MCF 10A (cell line): ENCODE data around the gene KCNAB3. TPM values are rescaled to one million over a fixed set of nuclear protein-coding genes. Genes with fewer than 3 reads are reported as not detected.
A peak's percentile ranks its signal among the peaks of the same experiment; 100 is the strongest.

ENCODE experiments used
- Bru-seq: library from RNA; stranded (reverse); fragments of 400-500 nt; gene quantifications from one replicate; lab custom pipeline; 2021; lab: Mats Ljungman, UMichigan
- BruChase-seq, 2 experiments: library from RNA; stranded (reverse); fragments of 400-500 nt; gene quantifications; one replicate each; lab custom pipeline; 2021; lab: Mats Ljungman, UMichigan
- BruUV-seq: library from RNA; stranded (reverse); fragments of 400-500 nt; replicated peaks from 2 replicates; lab custom pipeline; 2021; lab: Mats Ljungman, UMichigan
- CTCF ChIA-PET: fragments of 300-600 bp; sonication (Branson Sonifier 250); formaldehyde crosslinking; extraction: SDS; loops from one replicate; lab custom pipeline; 2021; ENCODE audit warnings: antibody characterized with exemption, inconsistent platforms; lab: Yijun Ruan, JAX
- POLR2A ChIA-PET: fragments of 300-600, 350-650 bp; sonication (Branson Sonifier 250); formaldehyde crosslinking; extraction: SDS; loops from one replicate; lab custom pipeline; 2020; ENCODE audit warnings: antibody characterized with exemption, inconsistent platforms; lab: Yijun Ruan, JAX
- DNase-seq: peaks from one replicate; pipeline ENCODE4 v3.0.0-alpha.2; 2018; ENCODE audit not compliant: unreplicated experiment
- H3K27ac Mint-ChIP-seq: one replicate; pipeline ENCODE4 v1.8.0; 2022; ENCODE audit warnings: mild to moderate bottlenecking, low read depth, mixed read lengths; ENCODE audit not compliant: unreplicated experiment
- H3K27me3 Mint-ChIP-seq: one replicate; pipeline ENCODE4 v1.8.0; 2022; ENCODE audit warnings: mixed read lengths; ENCODE audit not compliant: insufficient read depth, unreplicated experiment
- H3K36me3 Mint-ChIP-seq: one replicate; pipeline ENCODE4 v1.8.0; 2022; ENCODE audit warnings: mild to moderate bottlenecking, moderate library complexity, mixed read lengths; ENCODE audit not compliant: insufficient read depth, unreplicated experiment
- H3K4me1 Mint-ChIP-seq: one replicate; pipeline ENCODE4 v1.8.0; 2022; ENCODE audit warnings: mixed read lengths; ENCODE audit not compliant: insufficient read depth, unreplicated experiment
- H3K4me3 Mint-ChIP-seq: one replicate; pipeline ENCODE4 v1.8.0; 2022; ENCODE audit warnings: mild to moderate bottlenecking, moderate library complexity, mixed read lengths; ENCODE audit not compliant: unreplicated experiment
- H3K9me3 Mint-ChIP-seq: one replicate; pipeline ENCODE4 v1.8.0; 2022; ENCODE audit warnings: mixed read lengths; ENCODE audit not compliant: unreplicated experiment
- intact Hi-C: fragments of 100-400 bp; cut with micrococcal nuclease; formaldehyde crosslinking; loops from 2 replicates; pipeline ENCODE4 v1.14.1; 2022
- long read RNA-seq: library from polyadenylated mRNA; stranded (forward); transcript quantifications from one replicate; pipeline ENCODE4 v2.0.0, GENCODE V29; 2022
- total RNA-seq: library from RNA; stranded (reverse); gene quantifications from 2 replicates; pipeline ENCODE4 v1.2.3, GENCODE V29; 2022
- TF ChIP-seq, protein P1 (sequence below): fragments of 200-600 bp; IDR thresholded peaks from one replicate; pipeline ENCODE4 v1.8.0; 2022; ENCODE audit warnings: antibody characterized with exemption, mild to moderate bottlenecking; ENCODE audit not compliant: unreplicated experiment

Gene KCNAB3
- 4.2 and 10.0 TPM in 2 replicates for total RNA-seq
- Bru-seq, nascent RNA, result percentile 48 among the genes with signal in this experiment
- BruChase-seq, experiment 1, labeled RNA remaining after a 6-hour chase, result percentile 82 among the genes with signal in this experiment
- BruChase-seq, experiment 2, labeled RNA remaining after a 2-hour chase, result percentile 69 among the genes with signal in this experiment
- long read RNA-seq, partial matches to known transcripts, result 0 of 1 reads
- long read RNA-seq, other reads (novel, unspliced or antisense), result 1 of 1 reads

DNA sequence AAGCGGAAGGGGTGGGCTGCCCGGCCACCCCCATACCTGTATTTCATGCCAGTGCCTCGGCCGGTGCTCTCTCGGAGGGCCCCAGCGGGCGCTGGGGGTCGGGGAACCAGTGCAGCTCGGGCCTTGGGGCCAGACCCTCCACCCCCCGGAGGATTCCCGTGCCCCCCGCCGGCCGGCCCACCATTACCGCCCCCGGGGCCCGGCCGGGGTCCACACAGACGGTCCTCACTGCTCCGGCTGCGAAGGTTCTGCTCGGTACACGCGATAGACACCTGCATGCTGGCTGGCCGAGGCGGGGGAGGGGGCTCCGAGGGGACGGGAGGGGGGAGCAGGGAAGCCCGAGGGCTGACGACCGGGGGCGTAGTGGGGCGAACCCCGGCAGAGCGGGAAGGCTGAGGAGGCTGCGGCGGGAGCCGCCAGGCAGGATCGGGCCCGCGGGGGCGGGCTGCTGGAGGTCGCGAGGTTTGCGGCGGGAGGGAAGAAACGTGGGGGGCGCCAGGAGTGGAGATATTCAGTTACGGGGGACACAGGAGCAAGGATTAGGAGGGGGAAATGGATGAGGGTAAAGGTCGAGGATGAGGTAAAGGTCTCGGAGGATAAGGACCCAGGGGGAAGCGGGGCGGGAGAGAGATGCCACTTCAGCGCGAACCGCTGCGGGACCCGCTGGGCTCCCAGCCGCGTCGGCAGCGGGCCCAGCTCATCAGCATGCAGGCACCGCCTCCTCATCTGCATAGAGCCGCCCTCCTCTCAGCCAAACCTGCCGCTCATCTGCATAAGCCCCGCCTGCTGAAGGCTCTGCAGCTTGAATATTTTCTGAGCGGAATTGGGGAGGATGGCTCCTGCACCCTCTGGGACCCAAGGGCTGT is at the start of gene KCNAB3:
Gene KCNAB3, minus strand, starts transcription at position 699 of the 866 bp plus-strand sequence. Its CDS starts 421 bp downstream, at position 278.
- no peaks in the 10 kb centered on the region for H3K27me3 Mint-ChIP-seq
- H3K4me1 Mint-ChIP-seq, result peaks cover 22% of the 10 kb centered on the region
- H3K9me3 Mint-ChIP-seq, result no peaks in the 10 kb centered on the region
- no TSS peak for BruUV-seq
- DNase-seq, result no peak
- no peak within 1 kb of the TSS for H3K27ac Mint-ChIP-seq
- intact Hi-C loops, result loop anchor here (5.0 kb wide), 2 partner anchors 53 to 113 kb away; no protein-coding TSS in a partner anchor
- TF ChIP-seq, protein P1, sequence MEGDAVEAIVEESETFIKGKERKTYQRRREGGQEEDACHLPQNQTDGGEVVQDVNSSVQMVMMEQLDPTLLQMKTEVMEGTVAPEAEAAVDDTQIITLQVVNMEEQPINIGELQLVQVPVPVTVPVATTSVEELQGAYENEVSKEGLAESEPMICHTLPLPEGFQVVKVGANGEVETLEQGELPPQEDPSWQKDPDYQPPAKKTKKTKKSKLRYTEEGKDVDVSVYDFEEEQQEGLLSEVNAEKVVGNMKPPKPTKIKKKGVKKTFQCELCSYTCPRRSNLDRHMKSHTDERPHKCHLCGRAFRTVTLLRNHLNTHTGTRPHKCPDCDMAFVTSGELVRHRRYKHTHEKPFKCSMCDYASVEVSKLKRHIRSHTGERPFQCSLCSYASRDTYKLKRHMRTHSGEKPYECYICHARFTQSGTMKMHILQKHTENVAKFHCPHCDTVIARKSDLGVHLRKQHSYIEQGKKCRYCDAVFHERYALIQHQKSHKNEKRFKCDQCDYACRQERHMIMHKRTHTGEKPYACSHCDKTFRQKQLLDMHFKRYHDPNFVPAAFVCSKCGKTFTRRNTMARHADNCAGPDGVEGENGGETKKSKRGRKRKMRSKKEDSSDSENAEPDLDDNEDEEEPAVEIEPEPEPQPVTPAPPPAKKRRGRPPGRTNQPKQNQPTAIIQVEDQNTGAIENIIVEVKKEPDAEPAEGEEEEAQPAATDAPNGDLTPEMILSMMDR, result no peak
- H3K4me3 Mint-ChIP-seq, result peak within 1 kb of the TSS; percentile 95
- CTCF ChIA-PET, result interaction anchor here (0.8 kb wide), 1 partner anchor 148 kb away, joined by 3 read pairs; no protein-coding TSS in a partner anchor
- POLR2A ChIA-PET, result no interaction called here
- peaks cover under 1% of the 10 kb centered on the region for H3K36me3 Mint-ChIP-seq

DNA sequence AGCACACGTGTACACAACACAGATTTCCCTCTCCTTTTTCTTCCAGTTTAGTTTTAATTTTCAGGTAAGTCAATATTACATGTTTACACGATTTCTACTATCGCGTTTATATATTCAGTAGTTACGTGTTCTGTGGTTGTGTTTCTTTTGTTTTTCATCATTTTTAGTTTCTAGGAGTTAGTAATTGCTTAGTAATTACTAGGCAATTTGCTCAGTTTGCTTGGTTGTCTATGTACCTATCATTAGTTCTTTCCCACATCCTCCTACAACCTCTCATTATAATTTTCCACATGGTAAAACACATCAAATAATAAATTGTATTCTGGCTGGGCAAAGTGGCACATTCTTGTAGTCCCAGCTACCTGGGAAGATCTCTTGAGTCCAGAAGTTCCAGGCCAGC is 48.1 kb upstream of the KCNAB3 start:
- H3K27ac Mint-ChIP-seq, result no peak overlapping the region
- no TSS peak for BruUV-seq
- intact Hi-C loops, result no loop called here
- ChIA-PET CTCF (interaction anchor here (0.9 to 1.9 kb wide), 4 partner anchors 19 to 117 kb away, joined by 3 to 6 read pairs (median 4); no protein-coding TSS in a partner anchor), POLR2A (interaction anchor here (0.7 kb wide), 1 partner anchor 42 kb away, joined by 3 read pairs; no protein-coding TSS in a partner anchor)
- H3K9me3 Mint-ChIP-seq, result peaks cover 16% of the 10 kb centered on the region
- H3K4me3 Mint-ChIP-seq, result no peak overlapping the region
- H3K36me3 Mint-ChIP-seq, result peaks cover 6% of the 10 kb centered on the region
- DNase-seq, result no peak
- H3K4me1 Mint-ChIP-seq, result peaks cover 10% of the 10 kb centered on the region
- TF ChIP-seq, protein P1, result no peak
- H3K27me3 Mint-ChIP-seq, result no peaks in the 10 kb centered on the region

DNA sequence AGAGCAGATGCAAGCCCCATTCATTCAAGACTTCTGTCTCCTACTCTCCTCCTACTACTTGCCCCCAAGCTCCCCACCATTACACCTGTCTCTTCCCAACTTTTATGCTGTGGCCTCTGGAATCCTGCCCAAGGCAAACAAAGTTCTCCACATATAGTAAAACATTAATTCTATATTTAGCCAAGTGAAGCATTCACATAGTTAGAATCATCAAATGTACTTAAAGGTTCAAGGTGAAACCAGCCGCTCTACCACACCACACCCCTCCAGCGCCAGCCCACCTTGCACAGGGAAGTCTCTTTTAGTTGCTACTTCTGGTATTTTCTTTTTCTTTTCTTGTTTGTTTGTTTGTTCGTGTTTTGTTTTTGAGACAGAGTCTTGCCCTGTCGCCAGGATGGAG is 47.4 kb upstream of the KCNAB3 start:
- Mint-ChIP-seq H3K27me3 (no peaks in the 10 kb centered on the region), H3K4me1 (peaks cover 3% of the 10 kb centered on the region), H3K36me3 (peaks cover 6% of the 10 kb centered on the region), H3K9me3 (peaks cover 16% of the 10 kb centered on the region), H3K27ac (no peak overlapping the region), H3K4me3 (no peak overlapping the region)
- intact Hi-C loops, result no loop called here
- ChIA-PET POLR2A (interaction anchor here (0.7 to 1.2 kb wide), 2 partner anchors 43 to 114 kb away, joined by 3 read pairs; no protein-coding TSS in a partner anchor), CTCF (interaction anchor here (1.9 kb wide), 1 partner anchor 20 kb away, joined by 6 read pairs; no protein-coding TSS in a partner anchor)
- TF ChIP-seq, protein P1, result no peak
- no peak for DNase-seq
- no TSS peak for BruUV-seq
